Stomach smooth muscle (tissue), 2 donors: ENCODE results near the gene PROP1.

Source experiments
- H3K27ac ChIP-seq: one replicate; pipeline ENCODE4 v1.7.0; 2013; ENCODE audit warnings: mild to moderate bottlenecking, low read length, inconsistent platforms
- H3K27me3 ChIP-seq, 2 donors: one replicate each; pipeline ENCODE4 v1.7.0; 2013; ENCODE audit warnings: low read length in 2 of 2; ENCODE audit not compliant: insufficient read depth in 2 of 2, control insufficient read depth in 1 of 2
- H3K36me3 ChIP-seq, 2 donors: one replicate each; pipeline ENCODE4 v1.7.0; 2013; ENCODE audit warnings: low read length in 2 of 2; ENCODE audit not compliant: control insufficient read depth in 2 of 2, insufficient read depth in 2 of 2
- H3K4me1 ChIP-seq: one replicate; pipeline ENCODE4 v1.7.0; 2013; ENCODE audit warnings: low read length; ENCODE audit not compliant: control insufficient read depth, insufficient read depth
- H3K4me3 ChIP-seq, 2 donors: one replicate each; pipeline ENCODE4 v1.7.0; 2013; ENCODE audit warnings: low read length in 2 of 2
- H3K9ac ChIP-seq, 2 donors: one replicate each; pipeline ENCODE4 v1.7.0; 2013; ENCODE audit warnings: low read length in 2 of 2, mild to moderate bottlenecking in 1 of 2
- H3K9me3 ChIP-seq, 2 donors: one replicate each; pipeline ENCODE4 v1.7.0; 2013; ENCODE audit warnings: low read length in 2 of 2; ENCODE audit not compliant: control insufficient read depth in 2 of 2
- donor health status: healthy.
- donor health status: Pancreatic carcinoma.

Gene PROP1

DNA sequence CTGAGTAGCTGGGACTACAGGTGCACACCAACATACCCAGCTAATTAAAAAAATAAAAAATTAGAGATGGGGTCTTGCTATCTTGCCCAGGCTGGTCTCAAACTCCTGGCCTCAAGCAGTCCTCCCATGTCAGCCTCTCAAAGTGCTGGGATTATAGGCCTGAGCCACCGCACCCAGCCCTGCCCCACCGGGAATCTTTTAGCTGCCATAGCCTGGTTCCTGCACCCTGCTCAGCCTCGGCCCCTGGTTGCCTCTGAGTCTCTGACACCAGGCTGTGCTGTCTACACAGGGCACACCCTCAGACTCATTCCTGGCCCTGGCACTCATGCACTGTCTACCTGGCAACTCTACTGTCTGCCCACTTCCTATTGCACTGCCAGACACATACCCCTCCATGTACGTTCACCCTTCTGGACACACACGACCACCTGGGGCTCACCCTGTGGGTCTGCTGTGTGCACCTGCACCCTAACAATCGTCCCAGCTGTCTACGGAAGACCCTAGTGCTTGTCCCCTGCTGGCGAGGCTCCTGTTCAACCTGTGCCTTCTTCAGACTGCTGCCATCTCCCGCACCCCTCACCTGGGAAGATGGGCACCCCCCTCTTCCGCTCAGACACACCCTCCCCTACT, 1.4 kb downstream of the PROP1 start:
- Histone ChIP-seq H3K27me3 (peaks cover 7 to 27% of the 10 kb centered on the region in 2 donors), H3K4me1 (no peaks in the 10 kb centered on the region), H3K27ac (no peak overlapping the region), H3K4me3 (no peak overlapping the region), H3K36me3 (no peaks in the 10 kb centered on the region), H3K9me3 (no peaks in the 10 kb centered on the region), H3K9ac (no peak overlapping the region)

- H3K27ac ChIP-seq, result no peak overlapping the region
- H3K9me3 ChIP-seq, result no peaks in the 10 kb centered on the region
- H3K27me3 ChIP-seq, result peaks cover 5 to 21% of the 10 kb centered on the region in 2 donors
- H3K9ac ChIP-seq, result no peak overlapping the region
- H3K4me3 ChIP-seq, result no peak overlapping the region
- H3K36me3 ChIP-seq, result no peaks in the 10 kb centered on the region
- no peaks in the 10 kb centered on the region for H3K4me1 ChIP-seq
These were observed 2.0 kb downstream of the PROP1 start for GRCh38 chr5:177994063-177994462.

- Histone ChIP-seq H3K36me3 (no peaks in the 10 kb centered on the region), H3K27ac (no peak overlapping the region), H3K4me1 (no peaks in the 10 kb centered on the region), H3K27me3 (peaks cover 3 to 12% of the 10 kb centered on the region in 2 donors), H3K4me3 (no peak overlapping the region), H3K9me3 (no peaks in the 10 kb centered on the region), H3K9ac (no peak overlapping the region)
These were observed 3.6 kb downstream of the PROP1 start for GRCh38 chr5:177992466-177992865.

GRCh38 chr5:177988989-177989625, 6.9 kb downstream of the PROP1 start:
- Histone ChIP-seq H3K4me1 (no peaks in the 10 kb centered on the region), H3K9me3 (no peaks in the 10 kb centered on the region), H3K9ac (no peak overlapping the region), H3K36me3 (no peaks in the 10 kb centered on the region), H3K27ac (no peak overlapping the region), H3K4me3 (no peak overlapping the region), H3K27me3 (peaks cover 13 to 24% of the 10 kb centered on the region in 2 donors)

DNA sequence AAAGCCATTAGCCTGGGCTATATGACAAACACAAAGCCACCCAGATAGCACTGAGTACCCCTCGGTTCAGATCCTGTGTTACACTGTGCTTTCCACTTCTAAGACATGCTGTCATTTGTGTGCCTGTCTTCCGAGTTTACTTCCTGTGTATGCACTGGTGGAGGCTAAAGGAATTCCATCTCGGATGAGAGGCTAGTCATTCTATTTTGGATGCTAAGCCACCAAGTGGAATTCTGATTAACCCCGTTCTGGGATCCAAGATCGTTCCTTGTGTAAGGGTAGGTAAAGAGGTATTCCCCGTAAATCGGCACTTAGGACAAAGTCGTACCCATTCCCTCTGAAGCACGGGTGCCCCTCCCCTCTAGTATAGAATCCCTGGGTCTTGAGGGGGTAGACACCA, 8.7 kb downstream of the PROP1 start:
- Histone ChIP-seq H3K9ac (no peak overlapping the region), H3K4me3 (no peak overlapping the region), H3K27me3 (peaks cover 29 to 40% of the 10 kb centered on the region in 2 donors), H3K9me3 (no peaks in the 10 kb centered on the region), H3K36me3 (no peaks in the 10 kb centered on the region), H3K4me1 (no peaks in the 10 kb centered on the region), H3K27ac (no peak overlapping the region)

GRCh38 chr5:177985430-177986040, 10.5 kb downstream of the PROP1 start:
- H3K4me1 ChIP-seq, result no peaks in the 10 kb centered on the region
- no peak overlapping the region for H3K4me3 ChIP-seq
- no peaks in the 10 kb centered on the region for H3K9me3 ChIP-seq
- H3K27ac ChIP-seq, result no peak overlapping the region
- H3K36me3 ChIP-seq, result no peaks in the 10 kb centered on the region
- peaks cover 40 to 54% of the 10 kb centered on the region in 2 donors for H3K27me3 ChIP-seq
- H3K9ac ChIP-seq, result no peak overlapping the region

GRCh38 chr5:177984584-177985206, 11.3 kb downstream of the PROP1 start:
- no peaks in the 10 kb centered on the region for H3K9me3 ChIP-seq
- no peak overlapping the region for H3K9ac ChIP-seq
- no peak overlapping the region for H3K4me3 ChIP-seq

DNA sequence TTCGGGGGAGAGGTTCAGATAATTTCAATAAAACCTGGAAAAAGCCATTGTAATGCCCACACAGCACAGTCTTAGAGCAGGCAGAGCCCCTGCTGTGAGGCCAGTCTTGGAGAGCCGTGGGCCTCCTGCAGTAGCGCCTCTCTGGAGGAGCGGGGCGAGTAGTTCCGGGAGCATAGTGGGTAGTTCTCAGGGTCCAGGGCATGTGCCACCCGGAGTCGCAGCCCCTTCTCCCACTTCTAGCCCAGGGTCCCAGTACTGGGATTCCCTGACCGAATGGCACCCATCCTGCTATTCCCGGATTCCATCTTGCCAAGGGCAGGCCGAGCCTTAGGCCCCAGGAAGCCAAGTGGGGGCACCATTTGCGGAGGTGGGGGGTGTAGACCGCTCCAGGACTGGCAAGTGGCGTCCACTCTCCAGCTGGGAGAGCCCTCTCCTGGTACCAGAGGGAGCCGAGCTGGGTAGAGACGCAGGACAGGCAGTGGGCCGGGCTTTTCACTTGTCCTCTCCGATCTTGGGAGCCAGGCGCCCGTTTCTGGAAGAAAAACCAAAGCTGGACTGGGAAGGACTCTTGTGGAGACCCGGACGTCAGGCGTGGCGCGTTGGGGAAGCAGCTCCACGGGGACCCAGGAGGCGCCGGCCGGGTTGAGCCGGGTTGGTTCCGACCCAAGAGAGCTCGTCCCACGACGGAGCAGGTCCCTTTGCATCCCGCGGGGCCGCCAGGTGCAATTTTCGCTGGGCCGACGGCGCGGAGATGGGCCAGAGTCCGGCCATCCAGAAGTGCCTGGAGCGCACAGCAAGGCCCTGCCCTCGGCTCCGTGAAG, 12.1 kb downstream of the PROP1 start:
- H3K9ac ChIP-seq, result no peak overlapping the region
- no peak overlapping the region for H3K4me3 ChIP-seq
- H3K36me3 ChIP-seq, result no peaks in the 10 kb centered on the region
- no peak overlapping the region for H3K27ac ChIP-seq
- no peaks in the 10 kb centered on the region for H3K4me1 ChIP-seq
- H3K9me3 ChIP-seq, result no peaks in the 10 kb centered on the region
- H3K27me3 ChIP-seq, result peaks cover 43 to 51% of the 10 kb centered on the region in 2 donors

More at GRCh38 chr5:177984584-177985206, 11.3 kb downstream of the PROP1 start:
- peaks cover 43 to 54% of the 10 kb centered on the region in 2 donors for H3K27me3 ChIP-seq
- H3K4me1 ChIP-seq, result no peaks in the 10 kb centered on the region
- no peak overlapping the region for H3K27ac ChIP-seq
- H3K36me3 ChIP-seq, result no peaks in the 10 kb centered on the region

DNA sequence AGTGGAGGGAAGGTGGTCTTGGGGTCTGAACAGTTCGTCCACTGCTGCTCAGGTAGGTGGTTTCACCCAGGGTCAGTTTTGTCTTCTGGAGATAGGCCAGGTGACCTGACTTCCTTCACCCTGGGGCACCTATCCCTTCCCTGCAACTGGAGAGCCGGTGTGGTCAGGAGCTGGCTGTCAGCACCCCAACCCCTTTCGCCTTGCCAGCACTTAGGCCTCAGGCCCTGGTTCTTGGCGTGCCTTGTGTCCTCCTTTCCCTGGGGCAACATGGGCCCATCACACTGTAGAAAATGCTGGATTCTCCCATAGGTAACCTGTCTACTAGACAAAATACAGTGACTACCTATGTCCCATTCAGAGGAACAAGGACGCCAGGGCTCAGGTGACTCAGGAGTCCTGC, 13.1 kb downstream of the PROP1 start:
- no peaks in the 10 kb centered on the region for H3K36me3 ChIP-seq
- no peak overlapping the region for H3K4me3 ChIP-seq
- H3K27me3 ChIP-seq, result peaks cover 43 to 51% of the 10 kb centered on the region in 2 donors
- H3K9me3 ChIP-seq, result no peaks in the 10 kb centered on the region
- no peak overlapping the region for H3K27ac ChIP-seq
- H3K9ac ChIP-seq, result no peak overlapping the region
- H3K4me1 ChIP-seq, result no peaks in the 10 kb centered on the region

DNA sequence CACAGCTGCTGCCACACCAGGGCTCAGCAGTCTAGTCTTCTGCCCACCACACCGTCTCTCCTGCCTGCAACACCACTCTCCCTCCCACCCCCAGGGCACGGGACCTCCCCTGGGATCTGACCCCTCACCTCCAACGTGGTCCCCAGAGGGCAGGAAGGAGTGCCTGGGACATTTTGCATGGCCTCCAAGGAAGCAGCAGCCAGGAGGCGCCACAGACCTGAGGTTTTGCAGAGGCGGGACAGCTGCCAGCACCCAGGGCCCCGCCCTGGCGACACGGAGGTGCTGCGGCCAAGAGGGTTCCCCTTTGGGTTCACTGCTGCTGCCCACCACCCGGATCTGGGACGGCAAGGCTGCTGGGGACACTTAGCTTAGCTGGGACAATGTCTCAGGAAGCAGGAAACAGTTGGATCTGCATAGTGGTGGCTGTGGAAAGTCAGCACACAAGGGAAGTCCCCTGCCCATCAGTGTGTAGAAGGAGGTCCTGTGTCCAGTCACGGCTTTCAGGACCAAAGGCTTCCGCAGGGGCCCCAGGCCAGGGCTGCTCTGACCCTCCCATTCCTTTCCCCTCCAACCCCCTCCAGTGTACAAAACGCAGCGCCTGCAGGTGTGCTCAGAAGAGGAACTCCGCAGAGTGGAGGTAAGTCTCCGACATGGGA, 13.8 kb downstream of the PROP1 start:
- Histone ChIP-seq H3K9ac (no peak overlapping the region), H3K9me3 (no peaks in the 10 kb centered on the region), H3K4me1 (no peaks in the 10 kb centered on the region), H3K36me3 (no peaks in the 10 kb centered on the region), H3K27ac (no peak overlapping the region), H3K27me3 (peaks cover 39 to 51% of the 10 kb centered on the region in 2 donors), H3K4me3 (no peak overlapping the region)
